NCI-H1105 treated with DMSO at 0.1 percent for 48 hours (cell line): ENCODE measurements around the gene AQP5.
A peak's percentile ranks its signal among the peaks of the same experiment; 100 is the strongest.

Experiments used
- DNase-seq: peaks from one replicate; lab custom pipeline; 2025; lab: John Stamatoyannopoulos, UW

Gene AQP5

DNA sequence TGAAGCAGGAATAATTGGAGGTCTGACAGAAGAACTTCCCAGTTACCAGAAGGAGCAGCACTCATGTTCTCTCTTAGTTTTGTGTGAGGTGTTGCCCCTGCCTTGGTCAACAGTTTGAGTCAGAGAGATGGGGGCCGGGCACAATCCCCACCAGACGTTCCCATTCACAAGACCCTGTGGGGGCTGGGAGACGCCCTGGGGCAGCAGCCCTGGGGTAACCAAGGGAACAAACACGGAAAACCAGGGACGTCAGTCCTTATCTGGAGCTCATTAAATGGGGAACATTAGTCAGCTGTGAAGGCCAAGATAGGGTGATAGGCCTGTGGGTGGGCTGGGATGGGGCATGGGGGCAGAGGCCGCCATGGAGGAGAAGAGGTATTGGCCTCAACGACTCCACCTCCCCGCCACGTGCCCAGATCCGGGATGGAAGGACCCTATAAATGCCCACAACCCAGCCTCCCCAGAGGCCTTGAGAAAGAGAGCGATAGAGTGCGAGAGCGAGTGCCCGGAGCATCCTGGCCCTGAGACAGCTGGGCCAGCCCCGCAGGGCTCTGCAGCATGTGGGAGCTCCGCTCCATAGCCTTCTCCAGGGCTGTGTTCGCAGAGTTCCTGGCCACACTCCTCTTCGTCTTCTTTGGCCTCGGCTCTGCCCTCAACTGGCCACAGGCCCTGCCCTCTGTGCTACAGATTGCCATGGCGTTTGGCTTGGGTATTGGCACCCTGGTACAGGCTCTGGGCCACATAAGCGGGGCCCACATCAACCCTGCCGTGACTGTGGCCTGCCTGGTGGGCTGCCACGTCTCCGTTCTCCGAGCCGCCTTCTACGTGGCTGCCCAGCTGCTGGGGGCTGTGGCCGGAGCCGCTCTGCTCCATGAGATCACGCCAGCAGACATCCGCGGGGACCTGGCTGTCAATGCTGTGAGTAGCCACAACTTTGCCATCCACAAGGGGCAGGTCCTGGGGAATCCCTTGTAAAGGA is 11.1 kb upstream of the AQP5 start, which contains the start of gene AQP2:
AQP2 (plus strand) TSS at position 465 of the 979 bp plus-strand sequence; CDS start at position 559, 94 bp downstream.
- DNase-seq = no peak

GRCh38 chr12:49951411-49952240 is 10.0 kb upstream of the AQP5 start:
- DNase-seq = no peak

DNA sequence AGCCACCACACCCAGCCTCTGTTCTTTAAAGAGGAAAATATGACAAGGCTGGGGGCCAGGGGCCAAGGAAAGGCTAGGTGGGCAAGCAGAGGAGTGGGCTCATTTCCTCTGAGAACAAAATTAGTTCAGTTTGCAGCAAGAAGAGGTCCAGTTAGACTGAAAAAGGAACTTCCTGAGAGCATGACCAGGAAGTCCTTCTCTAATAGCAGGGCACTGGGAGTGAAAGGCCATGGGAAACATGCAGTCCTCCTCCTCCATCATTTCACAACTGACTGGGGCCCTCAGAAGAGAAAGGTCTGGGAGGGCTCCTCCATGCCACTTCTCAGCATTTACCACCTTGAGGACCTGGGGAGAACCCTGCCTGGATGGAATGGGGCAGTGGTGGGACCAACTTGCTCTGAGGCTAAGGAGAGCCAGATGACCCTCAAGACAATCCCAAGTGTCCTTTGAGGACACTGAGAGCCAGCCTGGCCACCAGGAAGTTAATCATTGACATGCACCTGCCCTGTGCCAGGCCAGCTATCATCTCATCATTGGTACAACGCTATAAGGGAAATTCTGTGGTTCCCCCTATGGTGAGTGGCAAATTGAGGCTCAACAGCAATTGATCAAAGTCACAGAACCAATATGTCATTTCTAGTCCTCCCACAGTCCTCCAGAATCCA is 9.1 kb upstream of the AQP5 start:
- no peak for DNase-seq

DNA sequence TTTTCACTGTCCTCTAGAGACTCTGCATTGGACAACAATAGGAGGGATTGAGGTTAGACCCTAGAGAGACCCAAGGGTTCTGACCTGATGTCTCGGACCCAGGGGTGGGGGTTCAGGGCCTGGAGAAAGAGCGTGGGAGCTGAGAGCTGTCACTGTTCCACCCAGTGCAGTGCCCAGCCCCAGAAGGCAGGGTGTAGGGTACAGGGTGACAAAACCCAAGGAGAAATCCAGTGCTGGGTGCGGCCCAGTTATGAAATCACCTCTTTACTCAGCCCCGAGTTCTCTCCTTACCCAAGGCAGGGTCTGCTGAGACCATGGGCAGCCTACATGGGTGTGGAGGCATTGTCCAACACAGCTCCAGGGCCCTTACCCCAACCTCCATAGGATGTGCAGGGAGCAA is 8.5 kb upstream of the AQP5 start:
- no peak for DNase-seq

- no peak for DNase-seq
These were observed 7.5 kb upstream of the AQP5 start for GRCh38 chr12:49953961-49954846.

DNA sequence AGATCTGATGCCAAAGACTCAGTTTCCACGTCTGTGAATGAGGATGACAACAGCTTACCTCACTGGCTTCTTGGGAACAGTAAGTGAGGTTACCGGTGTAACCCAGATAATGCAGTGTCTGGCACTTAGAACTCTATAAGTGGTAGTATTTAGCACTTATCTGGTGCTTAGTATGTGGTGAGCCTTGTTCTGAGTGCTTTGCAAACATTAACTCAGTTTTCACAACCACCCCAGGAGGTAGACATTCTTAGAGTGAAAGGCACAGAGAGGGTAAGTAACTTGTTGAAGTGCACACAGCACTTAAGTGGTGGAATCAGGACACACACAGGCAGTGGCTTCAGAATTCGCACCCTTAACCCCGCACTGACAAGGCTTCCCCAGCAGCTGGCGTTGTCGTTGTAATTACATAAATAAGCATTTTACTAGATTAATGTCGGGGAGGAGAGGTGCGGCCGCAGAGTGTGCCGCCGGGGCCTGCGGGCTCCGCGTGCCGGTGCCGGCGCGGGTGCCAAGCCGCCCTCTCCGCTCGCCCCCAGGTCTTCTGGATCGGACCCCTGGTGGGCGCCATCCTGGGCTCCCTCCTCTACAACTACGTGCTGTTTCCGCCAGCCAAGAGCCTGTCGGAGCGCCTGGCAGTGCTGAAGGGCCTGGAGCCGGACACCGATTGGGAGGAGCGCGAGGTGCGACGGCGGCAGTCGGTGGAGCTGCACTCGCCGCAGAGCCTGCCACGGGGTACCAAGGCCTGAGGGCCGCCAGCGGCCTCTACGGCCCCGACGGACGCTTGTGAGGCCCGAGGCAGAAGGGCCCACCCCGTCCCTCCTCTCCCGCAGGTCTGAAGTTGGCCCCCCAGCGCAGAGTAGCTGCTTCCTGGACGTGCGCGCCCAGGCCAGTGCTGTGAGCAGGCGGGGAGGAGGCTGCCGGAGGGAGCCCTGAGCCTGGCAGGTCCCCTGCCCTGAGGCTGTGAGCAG is 6.5 kb upstream of the AQP5 start:
- no peak for DNase-seq

GRCh38 chr12:49955899-49956662 is 5.6 kb upstream of the AQP5 start:
- no peak for DNase-seq

DNA sequence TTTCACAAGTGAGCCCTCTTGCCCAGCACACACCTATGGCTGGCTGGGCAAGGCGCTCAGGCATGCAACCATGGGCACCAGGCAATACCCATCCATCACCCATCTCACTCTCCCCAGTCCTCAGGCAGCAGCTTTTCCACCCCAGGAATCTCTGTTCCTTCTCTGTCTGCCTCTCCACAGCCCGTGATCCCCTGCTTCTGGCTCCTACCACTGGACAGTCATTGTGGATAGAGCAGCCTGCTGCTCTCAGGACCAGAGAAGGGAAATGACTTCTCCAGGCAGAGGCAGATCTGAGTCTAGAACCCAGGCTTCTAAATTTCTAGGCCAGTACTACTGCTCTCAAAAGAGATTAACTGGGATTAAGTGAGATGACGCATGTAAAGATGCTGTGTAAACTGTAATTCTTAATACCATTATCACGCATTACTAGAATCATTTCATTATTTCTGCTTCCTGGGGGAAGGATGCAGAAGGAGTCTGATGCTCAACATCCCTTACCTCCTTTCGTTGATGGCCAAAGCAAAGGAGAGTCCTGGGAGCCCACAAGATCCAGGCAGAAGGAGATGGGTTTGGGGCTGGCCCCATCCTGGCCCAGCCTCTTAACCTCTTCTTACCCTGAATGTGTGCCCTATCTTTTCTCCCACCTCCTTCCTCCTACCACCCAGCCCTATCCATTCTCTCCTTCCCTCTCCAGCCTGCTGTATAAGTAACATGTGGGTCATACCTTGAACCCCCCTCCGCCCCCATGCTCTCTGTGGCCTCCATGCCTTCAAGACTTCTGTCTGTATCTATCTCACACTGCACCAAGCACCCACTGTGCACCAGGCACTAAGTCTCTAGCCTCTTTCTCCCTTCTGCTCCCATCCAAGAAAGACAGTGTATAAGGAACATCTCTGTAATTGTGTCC is 4.8 kb upstream of the AQP5 start:
- no peak for DNase-seq

GRCh38 chr12:49957570-49957967 is 4.1 kb upstream of the AQP5 start:
- DNase-seq = no peak

DNA sequence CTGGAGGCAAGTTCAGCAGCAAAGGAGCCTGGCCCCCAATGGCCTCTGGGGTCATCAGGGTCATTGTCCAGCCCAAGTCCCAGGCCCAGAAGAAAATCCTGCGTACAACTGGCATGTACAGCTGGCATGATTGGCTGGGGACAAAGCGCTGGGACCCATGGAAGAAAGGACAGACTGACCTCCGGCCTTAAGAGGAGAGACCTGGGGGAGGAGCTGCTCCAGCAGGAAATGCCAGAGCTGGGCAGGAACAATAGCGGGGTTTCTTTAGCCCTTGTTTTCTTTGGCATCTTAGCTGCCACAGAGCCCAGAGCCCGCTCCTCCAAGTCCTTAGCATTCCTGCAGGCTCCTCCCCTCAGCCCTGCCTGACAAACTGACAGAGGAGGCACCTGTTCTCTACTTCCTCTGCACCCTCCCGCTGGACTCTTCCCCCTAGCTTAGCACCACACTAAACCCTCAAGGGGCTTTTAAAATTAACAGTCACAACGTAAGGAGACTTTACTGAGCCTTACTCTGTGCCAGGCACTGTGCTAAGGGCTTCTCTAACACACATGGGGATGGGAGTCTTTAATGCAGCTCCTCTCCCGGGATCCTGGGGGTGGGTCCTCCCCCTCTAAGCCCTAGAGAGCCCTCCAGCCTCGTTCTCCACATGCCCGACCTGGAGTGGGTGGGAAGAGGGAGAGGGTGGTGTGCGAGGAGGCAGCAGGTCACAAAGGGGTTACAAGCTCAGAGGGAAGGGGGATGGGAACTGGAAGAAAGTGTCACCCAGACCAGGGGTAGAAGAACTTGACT is 1.8 kb upstream of the AQP5 start:
- no peak for DNase-seq

DNA sequence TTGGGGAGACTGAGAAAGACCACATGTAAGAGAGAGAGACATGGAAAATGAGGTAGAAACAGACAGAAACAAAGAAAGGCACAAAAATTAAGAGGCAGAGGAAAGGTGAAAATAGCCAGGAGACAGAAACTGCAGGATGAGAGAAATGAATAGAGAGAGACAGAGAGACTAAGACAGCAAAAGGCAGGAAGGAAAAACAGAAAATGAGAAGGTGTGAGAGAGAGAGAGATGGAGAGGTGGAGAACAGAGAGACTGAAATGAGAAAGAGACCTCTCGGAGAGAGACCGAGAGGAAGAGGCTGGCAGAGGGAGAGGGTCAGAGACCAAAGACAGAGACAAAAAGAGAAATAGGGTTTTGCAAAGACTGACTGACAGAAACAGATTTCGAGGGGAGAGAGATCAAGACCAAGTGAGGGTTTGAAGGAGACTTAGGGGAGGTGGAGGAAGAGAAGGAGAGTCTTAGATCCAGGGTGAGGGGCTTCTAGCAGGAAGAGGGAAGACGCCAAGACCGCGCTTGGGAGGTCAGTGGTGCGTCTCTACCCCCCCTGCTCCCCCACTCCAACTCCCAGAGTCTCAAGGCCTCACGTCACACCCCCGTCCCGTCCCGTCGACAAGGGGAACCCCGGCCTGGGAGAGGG is 1.1 kb upstream of the AQP5 start:
- DNase-seq = no peak

- DNase-seq = no peak
These were observed 507 bp downstream of the AQP5 start for GRCh38 chr12:49961993-49962764.

GRCh38 chr12:49962861-49963765 is 1.4 kb downstream of the AQP5 start:
- peak; percentile 5 for DNase-seq

GRCh38 chr12:49963976-49964815 is 2.5 kb downstream of the AQP5 start:
- DNase-seq = no peak
